ENCODE measurements around the gene SMIM38. TPM values are rescaled to one million over a fixed set of nuclear protein-coding genes. Genes with fewer than 3 reads are reported as not detected.
"Not testable (repeated sequence)": the region's sequence is repeated elsewhere in the genome, so short reads cannot be mapped to it uniquely, and the experiment has no call there.

The SMIM38 gene
- total RNA-seq, 1 donor from 2014 or later, result 0.74 TPM

DNA sequence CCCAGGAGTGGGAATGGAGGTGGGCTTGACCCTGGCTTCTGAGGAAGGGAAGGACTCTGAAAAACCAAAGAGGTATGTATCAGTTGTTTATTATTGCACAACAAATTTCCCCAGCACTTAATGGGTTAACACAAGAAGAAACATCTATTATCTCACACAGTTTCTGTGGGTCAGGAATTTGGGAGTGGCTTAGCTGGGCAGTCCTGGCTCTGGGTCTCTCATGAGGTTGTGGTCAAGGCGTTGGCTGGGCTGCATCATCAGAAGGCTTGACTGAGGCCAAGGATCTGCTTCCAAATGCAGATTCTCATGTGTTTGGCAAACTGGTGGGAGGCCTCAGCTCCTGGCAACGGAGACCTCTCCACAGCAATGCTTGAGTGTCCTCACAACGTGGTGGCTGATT lies 17.5 kb upstream of the SMIM38 start:
- Histone ChIP-seq H3K27ac (no peak overlapping the region), H3K4me3 (no peak overlapping the region)
- intact Hi-C loops (cut with DNase I), result no loop called here

DNA sequence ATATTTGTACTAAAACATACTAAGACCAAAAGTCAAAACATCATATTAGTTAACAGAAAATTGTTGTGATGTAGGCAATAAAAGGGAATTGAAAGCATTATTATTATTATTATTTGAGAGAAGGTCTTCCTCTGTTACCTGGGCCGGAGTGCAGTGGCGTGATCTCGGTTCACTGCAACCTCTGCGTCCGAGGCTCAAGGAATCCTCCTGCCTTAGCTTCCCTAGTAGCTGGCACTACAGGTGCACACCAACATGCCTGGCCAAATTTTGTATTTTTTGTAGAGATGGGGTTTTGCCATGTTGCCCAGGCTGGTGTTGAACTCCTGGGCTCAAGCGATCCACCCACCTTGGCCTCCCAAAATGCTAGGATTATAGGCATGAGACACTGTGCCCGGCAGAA lies 15.6 kb upstream of the SMIM38 start:
- intact Hi-C loops (cut with DNase I); H3K27ac ChIP-seq; H3K4me1 ChIP-seq; DNase-seq (ENCODE audit: extremely low spot score in 2 of 2); H3K4me3 ChIP-seq; H3K9me3 ChIP-seq; H3K27me3 ChIP-seq; H3K36me3 ChIP-seq: not testable (repeated sequence)

More for the DNA sequence above, 17.5 kb upstream of the SMIM38 start:
- Histone ChIP-seq H3K27me3 (no peaks in the 10 kb centered on the region), H3K36me3 (no peaks in the 10 kb centered on the region), H3K4me1 (no peaks in the 10 kb centered on the region), H3K9me3 (no peaks in the 10 kb centered on the region)
- DNase-seq (ENCODE audit: extremely low spot score in 2 of 2), result no peak
- TF ChIP-seq, protein P1, sequence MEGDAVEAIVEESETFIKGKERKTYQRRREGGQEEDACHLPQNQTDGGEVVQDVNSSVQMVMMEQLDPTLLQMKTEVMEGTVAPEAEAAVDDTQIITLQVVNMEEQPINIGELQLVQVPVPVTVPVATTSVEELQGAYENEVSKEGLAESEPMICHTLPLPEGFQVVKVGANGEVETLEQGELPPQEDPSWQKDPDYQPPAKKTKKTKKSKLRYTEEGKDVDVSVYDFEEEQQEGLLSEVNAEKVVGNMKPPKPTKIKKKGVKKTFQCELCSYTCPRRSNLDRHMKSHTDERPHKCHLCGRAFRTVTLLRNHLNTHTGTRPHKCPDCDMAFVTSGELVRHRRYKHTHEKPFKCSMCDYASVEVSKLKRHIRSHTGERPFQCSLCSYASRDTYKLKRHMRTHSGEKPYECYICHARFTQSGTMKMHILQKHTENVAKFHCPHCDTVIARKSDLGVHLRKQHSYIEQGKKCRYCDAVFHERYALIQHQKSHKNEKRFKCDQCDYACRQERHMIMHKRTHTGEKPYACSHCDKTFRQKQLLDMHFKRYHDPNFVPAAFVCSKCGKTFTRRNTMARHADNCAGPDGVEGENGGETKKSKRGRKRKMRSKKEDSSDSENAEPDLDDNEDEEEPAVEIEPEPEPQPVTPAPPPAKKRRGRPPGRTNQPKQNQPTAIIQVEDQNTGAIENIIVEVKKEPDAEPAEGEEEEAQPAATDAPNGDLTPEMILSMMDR (IDR thresholded peaks at IDR 0.05), result no peak
- TF ChIP-seq POLR2A (IDR thresholded peaks at IDR 0.05) (no peak), POLR2AphosphoS5 (IDR thresholded peaks at IDR 0.05; ENCODE audit: insufficient read depth in 1 of 2, low read depth in 1 of 2) (no peak)

DNA sequence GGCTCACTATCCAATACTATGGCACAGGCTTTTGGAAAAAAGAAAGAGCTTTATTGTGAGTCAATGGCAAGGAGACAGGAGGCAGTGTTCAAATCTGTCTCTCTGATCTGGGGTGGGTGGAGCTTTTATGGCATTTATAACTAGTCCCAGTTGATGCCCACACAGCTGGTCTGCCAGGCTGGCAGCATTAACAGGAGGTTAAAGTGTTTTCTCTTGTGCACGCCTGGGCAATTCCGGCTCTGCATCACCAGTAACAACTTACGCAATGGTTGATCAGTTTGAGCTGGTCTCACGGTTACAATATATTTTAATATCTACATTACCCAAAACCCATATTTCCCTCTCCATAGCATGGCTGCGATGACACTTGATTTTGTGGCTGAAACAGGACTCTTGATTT lies 15.1 kb upstream of the SMIM38 start:
- no peak for DNase-seq (ENCODE audit: extremely low spot score in 2 of 2)
- no peaks in the 10 kb centered on the region for H3K36me3 ChIP-seq
- intact Hi-C loops (cut with DNase I), result no loop called here

GRCh38 chr11:69141742-69142141 lies 14.0 kb upstream of the SMIM38 start:
- intact Hi-C loops (cut with DNase I), result no loop called here
- peaks cover 9% of the 10 kb centered on the region for H3K9me3 ChIP-seq
- TF ChIP-seq POLR2A (IDR thresholded peaks at IDR 0.05) (no peak), POLR2AphosphoS5 (IDR thresholded peaks at IDR 0.05; ENCODE audit: insufficient read depth in 1 of 2, low read depth in 1 of 2) (no peak)
- TF ChIP-seq, protein P1 (IDR thresholded peaks at IDR 0.05), result no peak
- peaks cover 0 to 5% of the 10 kb centered on the region in 2 donors for H3K36me3 ChIP-seq
- H3K27me3 ChIP-seq, result no peaks in the 10 kb centered on the region
- H3K4me1 ChIP-seq, result no peaks in the 10 kb centered on the region
- H3K4me3 ChIP-seq, result no peak overlapping the region
- no peak for DNase-seq (ENCODE audit: extremely low spot score in 2 of 2)
- H3K27ac ChIP-seq, result no peak overlapping the region

More for the DNA sequence above, 15.1 kb upstream of the SMIM38 start:
- TF ChIP-seq POLR2A (IDR thresholded peaks at IDR 0.05), result no peak
- peak in 1 of 2 donors; percentile 32 for TF ChIP-seq POLR2AphosphoS5 (IDR thresholded peaks at IDR 0.05; ENCODE audit: insufficient read depth in 1 of 2, low read depth in 1 of 2)
- H3K27me3 ChIP-seq, result no peaks in the 10 kb centered on the region
- no peaks in the 10 kb centered on the region for H3K4me1 ChIP-seq
- no peak overlapping the region for H3K27ac ChIP-seq
- H3K9me3 ChIP-seq, result no peaks in the 10 kb centered on the region
- H3K4me3 ChIP-seq, result no peak overlapping the region

DNA sequence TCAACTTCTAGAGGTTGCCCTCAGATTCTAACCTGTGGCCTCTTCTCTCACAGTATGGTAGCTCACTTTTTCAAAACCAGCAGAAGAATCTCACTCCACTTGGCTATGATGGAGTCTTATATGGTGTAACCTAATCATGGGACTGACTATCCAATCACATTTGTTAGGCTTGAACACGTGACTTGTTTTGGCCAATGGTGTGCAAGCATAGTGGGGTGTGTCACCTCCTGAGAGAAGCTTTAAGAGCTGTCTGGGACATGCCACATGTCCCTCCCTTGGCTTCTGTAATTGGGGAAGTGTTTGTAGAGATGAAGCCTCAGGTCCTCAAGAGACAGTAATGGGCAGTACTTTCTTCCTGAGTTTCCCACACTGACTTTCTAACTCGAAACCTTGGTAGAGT lies 12.8 kb upstream of the SMIM38 start:
- H3K9me3 ChIP-seq, result peaks cover 9% of the 10 kb centered on the region
- H3K4me1 ChIP-seq, result no peaks in the 10 kb centered on the region
- no peaks in the 10 kb centered on the region for H3K27me3 ChIP-seq
- TF ChIP-seq, protein P1 (IDR thresholded peaks at IDR 0.05), result no peak
- TF ChIP-seq POLR2AphosphoS5 (IDR thresholded peaks at IDR 0.05; ENCODE audit: insufficient read depth in 1 of 2, low read depth in 1 of 2) (no peak), POLR2A (IDR thresholded peaks at IDR 0.05) (no peak)
- peaks cover 0 to 5% of the 10 kb centered on the region in 2 donors for H3K36me3 ChIP-seq
- no peak overlapping the region for H3K27ac ChIP-seq
- intact Hi-C loops (cut with DNase I), result no loop called here
- DNase-seq (ENCODE audit: extremely low spot score in 2 of 2), result no peak
- H3K4me3 ChIP-seq, result no peak overlapping the region

- intact Hi-C loops (cut with DNase I), result no loop called here
- TF ChIP-seq POLR2A (IDR thresholded peaks at IDR 0.05) (no peak), POLR2AphosphoS5 (IDR thresholded peaks at IDR 0.05; ENCODE audit: insufficient read depth in 1 of 2, low read depth in 1 of 2) (no peak)
- TF ChIP-seq, protein P1 (IDR thresholded peaks at IDR 0.05), result no peak
- Histone ChIP-seq H3K4me1 (no peaks in the 10 kb centered on the region), H3K9me3 (peaks cover 9% of the 10 kb centered on the region), H3K36me3 (peaks cover 0 to 5% of the 10 kb centered on the region in 2 donors), H3K27me3 (no peaks in the 10 kb centered on the region), H3K27ac (no peak overlapping the region), H3K4me3 (no peak overlapping the region)
- DNase-seq (ENCODE audit: extremely low spot score in 2 of 2), result no peak
Observed at GRCh38 chr11:69144316-69145049, 11.3 kb upstream of the SMIM38 start.
